NT2/D1 (cell line): Measurements from ENCODE around the gene FBXL7.

ENCODE experiments used
- SUZ12 ChIP-seq: IDR thresholded peaks from 2 replicates; pipeline ENCODE4 v1.6.1; 2011; ENCODE audit not compliant: insufficient read length, insufficient read depth; ENCODE audit errors: extremely low read depth
- YY1 ChIP-seq: IDR thresholded peaks from 2 replicates; pipeline ENCODE4 v1.6.1; 2011; ENCODE audit not compliant: insufficient read length, insufficient read depth
- ZNF274 ChIP-seq: IDR thresholded peaks from 2 replicates; pipeline ENCODE4 v1.6.1; 2011; ENCODE audit warnings: mild to moderate bottlenecking, low read depth, low read length

DNA sequence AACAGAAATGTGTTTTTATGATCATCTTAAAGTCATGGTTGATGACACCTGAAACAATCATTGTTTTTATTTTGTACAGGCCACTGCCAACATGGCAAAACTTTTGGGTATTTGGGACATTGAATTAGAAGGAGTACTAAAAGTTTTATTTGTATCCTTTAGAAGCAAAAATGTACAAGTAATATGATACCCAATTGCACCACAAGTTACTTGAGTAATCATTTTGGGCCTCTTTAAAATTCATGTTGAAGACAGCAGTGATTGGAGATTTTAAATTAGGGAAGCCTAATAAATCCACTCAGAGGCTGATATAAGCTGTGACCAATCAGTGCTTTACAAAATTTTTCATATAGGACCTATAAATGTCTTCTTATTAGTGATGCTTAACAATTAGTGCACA lies 466.7 kb downstream of the FBXL7 start:
- TF ChIP-seq ZNF274, result no peak
- TF ChIP-seq YY1, result no peak
- no peak for TF ChIP-seq SUZ12
